SH-SY5Y (cell line): Measurements from ENCODE around the gene PARP14.

ENCODE experiments used
- GATA2 ChIP-seq: IDR thresholded peaks from 2 replicates; pipeline ENCODE4 v1.6.1; 2011; ENCODE audit warnings: mild to moderate bottlenecking, low read depth, low read length
- GATA3 ChIP-seq: IDR thresholded peaks from 2 replicates; pipeline ENCODE4 v1.6.1; 2011; ENCODE audit warnings: low read depth, mild to moderate bottlenecking, low read length, moderate library complexity

Gene PARP14

DNA sequence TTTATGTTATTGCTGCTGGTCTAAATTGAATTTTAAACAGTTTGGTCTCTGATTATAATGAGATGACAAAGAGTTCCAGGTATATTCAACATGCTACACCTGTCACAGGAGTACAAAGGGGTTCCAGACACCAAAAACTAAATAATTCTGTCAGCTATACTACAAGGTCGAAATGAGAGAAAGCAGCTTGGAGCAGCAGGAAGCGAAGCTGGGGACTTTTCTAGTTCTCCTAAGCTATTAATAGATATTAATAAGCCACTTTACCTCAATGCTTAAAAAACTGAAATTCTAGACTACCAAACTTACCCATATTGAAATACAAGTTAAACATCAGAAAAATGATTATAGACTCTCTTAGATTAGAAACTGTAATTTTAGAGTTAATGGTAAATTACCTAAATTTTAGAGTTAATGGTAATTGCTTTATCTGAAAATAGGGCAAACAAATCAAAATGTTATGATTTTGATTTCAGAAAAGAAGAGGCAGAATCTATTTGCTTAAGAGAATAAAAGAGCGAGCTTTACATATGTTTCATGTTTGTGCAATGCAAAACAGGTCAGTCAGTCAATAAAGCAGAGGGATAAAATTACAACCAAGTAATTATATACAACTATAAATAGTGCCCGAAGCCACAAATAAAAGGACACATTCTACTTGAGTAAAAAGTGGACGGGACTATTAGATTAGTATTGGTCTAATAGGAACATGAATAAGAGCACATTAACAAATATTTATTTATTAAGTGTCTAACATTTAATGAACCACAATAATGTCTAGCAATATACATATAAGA lies 96.2 kb downstream of the PARP14 start:
- no peak for TF ChIP-seq GATA2
- TF ChIP-seq GATA3, result no peak

DNA sequence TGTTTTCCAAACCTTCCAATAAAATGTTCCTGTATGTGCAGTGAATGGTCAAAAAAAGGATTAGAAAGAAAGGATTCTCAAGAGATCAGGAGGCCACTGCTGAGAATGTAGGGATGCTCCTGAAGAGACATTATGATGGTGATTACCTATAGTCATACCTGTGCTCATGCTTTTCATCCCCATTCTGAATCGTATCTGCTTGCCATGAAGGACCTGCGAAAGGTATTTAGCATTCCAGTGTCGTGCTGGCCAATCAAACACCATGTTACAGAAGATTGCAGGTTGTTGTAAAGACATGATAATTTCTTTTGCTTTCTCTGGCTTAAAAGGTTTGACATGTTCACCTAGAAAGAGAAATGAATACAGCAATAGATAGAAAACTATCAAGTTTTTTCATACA lies 96.9 kb downstream of the PARP14 start:
- TF ChIP-seq GATA3 (no peak), GATA2 (no peak)
